GM23338 (cell line): Measurements from ENCODE around the gene NPFF. TPM values are rescaled to one million over a fixed set of nuclear protein-coding genes. Genes with fewer than 3 reads are reported as not detected.

Source experiments
- ATAC-seq: fragments of 200-7000 bp; cut with Tn5 transposase; 3 replicates; pipeline ENCODE4 v1.9.1; 2020
- DNase-seq: peaks from one replicate; pipeline ENCODE4 v3.0.0-alpha.2; 2015; ENCODE audit warnings: low spot score
- H2AFZ ChIP-seq: fragments of 200-600 bp; sonication (generic); 2 replicates; pipeline ENCODE4 v1.8.0; 2016; ENCODE audit warnings: antibody characterized with exemption, mild to moderate bottlenecking, moderate library complexity
- H3F3A ChIP-seq: fragments of 200-600 bp; sonication (generic); replicated peaks from 2 replicates; pipeline ENCODE4 v1.8.0; 2017; ENCODE audit warnings: antibody characterized with exemption, mixed run types, low read depth
- H3K27ac ChIP-seq: fragments of 200-600 bp; sonication (generic); 2 replicates; pipeline ENCODE4 v1.6.1; 2016; ENCODE audit warnings: low read depth
- H3K27me3 ChIP-seq: fragments of 200-600 bp; sonication (generic); 2 replicates; pipeline ENCODE4 v1.8.0; 2016; ENCODE audit warnings: mild to moderate bottlenecking, mixed run types, moderate library complexity; ENCODE audit not compliant: insufficient read depth
- H3K36me3 ChIP-seq: fragments of 200-600 bp; sonication (generic); 2 replicates; pipeline ENCODE4 v1.8.0; 2016; ENCODE audit warnings: mild to moderate bottlenecking; ENCODE audit not compliant: insufficient read depth
- H3K4me1 ChIP-seq: fragments of 200-600 bp; sonication (generic); 2 replicates; pipeline ENCODE4 v1.8.0; 2016; ENCODE audit warnings: mild to moderate bottlenecking, moderate library complexity; ENCODE audit not compliant: insufficient read depth
- H3K4me2 ChIP-seq: fragments of 200-600 bp; sonication (generic); 2 replicates; pipeline ENCODE4 v1.7.1; 2017; ENCODE audit warnings: mixed run types
- H3K4me3 ChIP-seq: fragments of 200-600 bp; sonication (generic); 2 replicates; pipeline ENCODE4 v1.6.1; 2016; ENCODE audit warnings: mixed run types
- H3K79me2 ChIP-seq: fragments of 200-600 bp; sonication (generic); replicated peaks from 2 replicates; pipeline ENCODE4 v1.8.0; 2017; ENCODE audit warnings: mild to moderate bottlenecking; ENCODE audit not compliant: insufficient read depth
- H3K9me2 ChIP-seq: fragments of 200-600 bp; sonication (generic); 2 replicates; pipeline ENCODE4 v1.8.0; 2017; ENCODE audit not compliant: insufficient read depth
- H4K20me1 ChIP-seq: fragments of 200-600 bp; sonication (generic); replicated peaks from 2 replicates; pipeline ENCODE4 v1.8.0; 2017; ENCODE audit warnings: mild to moderate bottlenecking; ENCODE audit not compliant: insufficient read depth
- H3K27ac Mint-ChIP-seq: 2 replicates; pipeline ENCODE4 v1.8.0; 2020; ENCODE audit warnings: inconsistent platforms, mild to moderate bottlenecking, moderate library complexity, mixed read lengths
- H3K27me3 Mint-ChIP-seq: 3 replicates; pipeline ENCODE4 v1.8.0; 2022; ENCODE audit warnings: low read depth, mild to moderate bottlenecking, moderate library complexity, mixed read lengths, inconsistent platforms; ENCODE audit not compliant: insufficient read depth, poor library complexity
- H3K36me3 Mint-ChIP-seq: 3 replicates; pipeline ENCODE4 v1.8.0; 2021; ENCODE audit warnings: low read depth, mild to moderate bottlenecking, inconsistent platforms, moderate library complexity, mixed read lengths
- H3K4me1 Mint-ChIP-seq: 3 replicates; pipeline ENCODE4 v1.8.0; 2020; ENCODE audit warnings: mild to moderate bottlenecking, inconsistent platforms, mixed read lengths
- H3K4me3 Mint-ChIP-seq: 3 replicates; pipeline ENCODE4 v1.8.0; 2021; ENCODE audit warnings: moderate library complexity, mild to moderate bottlenecking, inconsistent platforms, mixed read lengths
- H3K9me3 Mint-ChIP-seq: 3 replicates; pipeline ENCODE4 v1.8.0; 2020; ENCODE audit warnings: moderate library complexity, mild to moderate bottlenecking, inconsistent platforms, mixed read lengths
- CTCF ChIP-seq, 2 experiments: fragments of 200-600 bp in 1 of 2; sonication (generic) in 1 of 2; conservative IDR thresholded peaks; 2 replicates each; pipeline versions ENCODE4 v1.5.1 to v1.6.1; 2016 to 2017; ENCODE audit warnings: antibody characterized with exemption in 2 of 2, low read depth in 2 of 2, mild to moderate bottlenecking in 2 of 2, moderate library complexity in 1 of 2
- ETS1 ChIP-seq: IDR thresholded peaks from 2 replicates; pipeline ENCODE4 v1.6.1; 2016; ENCODE audit warnings: antibody characterized with exemption
- EZH2 ChIP-seq: fragments of 200-600 bp; sonication (generic); IDR thresholded peaks from one replicate; pipeline ENCODE4 v1.8.0; 2017; ENCODE audit warnings: antibody characterized with exemption, mild to moderate bottlenecking, low read depth; ENCODE audit not compliant: unreplicated experiment
- NANOG ChIP-seq: IDR thresholded peaks from 2 replicates; pipeline ENCODE4 v1.6.1; 2016; ENCODE audit warnings: antibody characterized with exemption, borderline replicate concordance
- POLR2AphosphoS5 ChIP-seq: IDR thresholded peaks from 2 replicates; pipeline ENCODE4 v1.6.1; 2016; ENCODE audit warnings: antibody characterized with exemption, low read depth
- REST ChIP-seq: IDR thresholded peaks from one replicate; pipeline ENCODE4 v1.6.1; 2018; ENCODE audit warnings: antibody characterized with exemption; ENCODE audit not compliant: unreplicated experiment
- STAT1 ChIP-seq: IDR thresholded peaks from one replicate; pipeline ENCODE4 v1.6.1; 2016; ENCODE audit warnings: antibody characterized with exemption; ENCODE audit not compliant: unreplicated experiment
- ZNF331 ChIP-seq: fragments of 250-450 bp; sonication (Bioruptor Pico); IDR thresholded peaks from 2 replicates; pipeline ENCODE4 v1.5.0; 2020; ENCODE audit warnings: low read depth, mild to moderate bottlenecking, moderate library complexity
- ZNF462 ChIP-seq: fragments of 250-450 bp; sonication (Bioruptor Pico); IDR thresholded peaks from 2 replicates; pipeline ENCODE4 v1.5.0; 2020; ENCODE audit warnings: mild to moderate bottlenecking, moderate library complexity
- polyA plus RNA-seq: library from polyadenylated mRNA; unstranded; fragments of >200 nt; fragmentation: Nextera tagmentation; extraction: Ambion mirVana; gene quantifications from 2 replicates; pipeline ENCODE4 v1.2.1, GENCODE V29; 2016
- total RNA-seq: library from RNA; depleted of rRNA; stranded (reverse); fragments of >200 nt; shearing (Covaris generic); gene quantifications from 2 replicates; pipeline ENCODE4 v1.2.3, GENCODE V29; 2014

The NPFF gene
- total and polyA plus RNA-seq, 2 experiments from 2014 or later = 0.69 to 0.71 TPM

- TF ChIP-seq ZNF462 (no peak), STAT1 (no peak), EZH2 (no peak), ZNF331 (CRISPR knock-in tag) (no peak), CTCF (conservative IDR thresholded peaks at IDR 0.05; ENCODE audit: low read depth in 2 of 2) (no peak)
Observed at GRCh38 chr12:53468282-53468681, 39.0 kb downstream of the NPFF start (continued).

GRCh38 chr12:53467880-53468279, 39.4 kb downstream of the NPFF start:
- no peak for DNase-seq
- Histone ChIP-seq H3K4me2 (no peak overlapping the region), H3K9me2 (no peaks in the 10 kb centered on the region), H3K4me1 (peaks cover 13% of the 10 kb centered on the region), H3F3A (peaks cover 55% of the 10 kb centered on the region), H3K36me3 (peaks cover 92% of the 10 kb centered on the region), H2AFZ (no peak overlapping the region), H3K4me3 (no peak overlapping the region), H3K27ac (0 out of 2 replicates have a peak overlapping the region, but pooled peaks have one; percentile 9), H3K79me2 (peaks cover 77% of the 10 kb centered on the region), H4K20me1 (peaks cover 78% of the 10 kb centered on the region), H3K27me3 (no peaks in the 10 kb centered on the region)
- H3K36me3 Mint-ChIP-seq = peaks cover 100% of the 10 kb centered on the region
- H3K27ac Mint-ChIP-seq = no peak overlapping the region
- H3K4me1 Mint-ChIP-seq = peaks cover 32% of the 10 kb centered on the region
- no peak for ATAC-seq
- H3K27me3 Mint-ChIP-seq = no peaks in the 10 kb centered on the region
- no peak overlapping the region for H3K4me3 Mint-ChIP-seq
- no peaks in the 10 kb centered on the region for H3K9me3 Mint-ChIP-seq
- TF ChIP-seq ETS1 (no peak), REST (no peak), NANOG (no peak), ZNF331 (CRISPR knock-in tag) (no peak), POLR2AphosphoS5 (no peak)
